GM21717 (cell line): Measurements from ENCODE around the gene WDR45.
A peak's percentile ranks its signal among the peaks of the same experiment; 100 is the strongest.

Source experiments
- ATAC-seq: cut with Tn5 transposase; IDR thresholded peaks from one replicate; pipeline ENCODE4 v1.9.1; 2021; ENCODE audit warnings: mild to moderate bottlenecking, moderate library complexity; ENCODE audit not compliant: unreplicated experiment

The WDR45 gene

DNA sequence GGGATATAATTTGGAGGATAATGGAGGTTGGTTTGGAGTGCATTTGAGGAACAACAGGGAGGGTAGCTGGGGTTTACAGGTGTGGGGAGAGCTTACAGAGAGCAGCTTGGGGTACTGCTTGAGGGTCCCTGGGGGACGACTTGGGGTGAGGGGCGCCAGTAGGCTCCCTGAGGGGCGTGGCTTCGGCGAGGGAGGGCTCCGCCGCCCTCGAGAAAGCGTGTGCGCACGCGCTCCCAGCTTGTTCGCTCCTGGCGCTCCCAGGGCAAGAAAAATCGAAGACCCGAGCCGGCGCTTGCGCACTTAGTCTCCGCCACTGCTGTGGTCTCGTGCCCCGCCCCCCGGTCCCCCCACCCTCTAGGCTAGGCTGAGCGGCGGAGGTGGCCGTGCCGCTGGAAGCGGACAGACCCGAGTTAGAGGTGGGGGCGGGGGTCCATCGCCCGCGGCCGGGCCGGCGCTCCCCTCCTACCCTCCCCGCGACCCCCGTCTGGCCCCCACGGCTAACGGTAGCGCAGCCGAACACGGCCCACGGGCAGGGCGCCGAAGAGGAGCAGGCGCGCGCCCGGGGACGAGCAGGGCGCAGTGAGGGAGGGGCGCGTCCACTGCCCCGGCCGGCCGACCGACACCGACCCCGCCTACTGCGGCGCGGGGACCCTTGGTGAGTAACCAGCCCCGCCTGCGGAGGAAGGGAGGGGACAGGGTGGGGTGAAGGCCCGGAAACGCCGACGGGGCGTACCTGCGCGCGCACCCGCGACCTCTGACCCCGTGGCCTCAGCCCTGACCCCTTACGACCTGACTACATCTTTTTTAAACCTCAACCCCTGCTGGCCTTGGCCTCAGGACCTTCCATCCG, 26.2 kb downstream of the WDR45 start:
- no peak for ATAC-seq

- no peak for ATAC-seq
These were observed 35.8 kb downstream of the WDR45 start for GRCh38 chrX:49043987-49044281.

DNA sequence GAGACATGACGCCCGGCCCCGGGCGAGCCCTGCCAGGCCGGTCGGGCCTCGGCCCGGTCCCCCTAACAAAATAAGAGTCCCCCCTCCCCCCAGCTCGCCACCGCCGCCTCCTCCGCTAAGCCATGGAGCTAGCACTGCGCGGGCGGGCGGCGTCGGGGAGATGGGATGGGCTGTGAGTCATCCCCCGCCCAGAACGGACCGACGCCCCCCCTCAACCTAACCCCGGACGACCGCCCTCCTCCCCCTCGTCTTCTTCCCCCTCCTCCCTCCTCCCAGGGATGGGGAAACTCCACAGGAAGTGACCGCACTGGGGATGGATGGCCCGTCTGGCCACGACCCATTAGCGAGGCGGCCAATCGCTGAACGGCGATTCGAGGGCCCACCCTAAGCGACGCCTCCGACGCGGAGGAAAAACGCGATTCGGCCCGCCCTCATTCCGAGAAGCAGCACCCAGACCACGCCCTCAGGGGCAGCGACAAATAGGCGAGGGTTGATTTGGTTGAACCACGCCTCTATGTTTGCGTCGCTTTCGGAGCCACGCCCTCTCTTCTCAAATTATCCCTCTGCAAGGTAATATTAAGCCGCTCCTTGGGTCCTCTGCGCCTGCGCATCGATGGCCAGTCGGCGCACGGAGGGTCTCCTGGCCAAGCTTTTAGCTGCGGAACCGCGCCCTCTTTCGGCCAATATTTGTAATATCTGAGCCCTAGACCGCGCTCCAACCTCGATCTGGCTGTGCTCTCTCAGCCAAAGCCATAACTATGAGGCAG, 36.3 kb downstream of the WDR45 start, which contains the start of gene TFE3:
Gene TFE3 (minus strand): TSS at position 138 of the 767 bp plus-strand sequence. CDS start 131 bp downstream, at position 7.
- ATAC-seq, result peak; percentile 78

- peak; percentile 15 for ATAC-seq
These were observed 37.0 kb downstream of the WDR45 start for GRCh38 chrX:49042581-49043219.

DNA sequence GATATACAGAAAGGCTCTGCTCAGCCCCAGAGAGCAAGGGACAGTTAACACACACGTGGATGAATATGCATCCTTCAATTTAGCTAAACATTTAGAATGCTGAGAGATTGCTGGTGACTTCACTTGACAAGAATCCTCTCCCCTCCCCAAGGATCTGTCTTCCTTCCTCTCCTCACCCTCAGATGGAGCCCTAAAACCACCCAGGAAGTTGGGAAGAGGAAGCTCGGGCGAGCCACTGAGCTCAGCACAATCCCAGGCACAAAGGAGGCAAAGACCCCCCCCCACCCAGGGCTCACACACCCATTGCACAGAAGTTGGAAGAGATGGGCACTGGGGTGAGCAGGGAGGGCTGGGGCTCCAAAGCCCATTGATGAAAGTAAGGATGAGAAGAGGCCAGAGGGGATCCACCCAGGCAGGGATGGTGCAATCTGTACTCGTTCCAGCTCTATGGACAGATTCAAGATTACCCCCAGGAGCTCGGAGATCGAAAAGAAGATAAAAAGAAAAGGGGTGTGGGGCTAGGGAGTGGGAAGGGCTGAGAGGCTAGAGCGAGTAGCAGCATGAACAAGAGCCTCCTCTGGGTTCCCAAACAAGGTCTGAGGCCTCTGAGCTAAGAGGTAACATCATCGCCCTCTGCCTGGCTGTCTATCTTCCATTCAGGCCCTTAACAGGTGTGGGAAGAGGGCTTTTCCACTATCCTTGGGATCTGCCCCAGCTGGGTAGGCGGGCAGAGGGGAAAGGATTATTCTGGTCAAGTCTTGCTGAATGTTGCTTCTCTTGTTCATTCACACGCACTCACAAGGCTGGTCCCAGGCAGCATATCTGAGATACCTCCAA, 37.7 kb downstream of the WDR45 start:
- ATAC-seq, result no peak

- ATAC-seq, result no peak
These were observed 39.2 kb downstream of the WDR45 start for GRCh38 chrX:49040376-49040955.

DNA sequence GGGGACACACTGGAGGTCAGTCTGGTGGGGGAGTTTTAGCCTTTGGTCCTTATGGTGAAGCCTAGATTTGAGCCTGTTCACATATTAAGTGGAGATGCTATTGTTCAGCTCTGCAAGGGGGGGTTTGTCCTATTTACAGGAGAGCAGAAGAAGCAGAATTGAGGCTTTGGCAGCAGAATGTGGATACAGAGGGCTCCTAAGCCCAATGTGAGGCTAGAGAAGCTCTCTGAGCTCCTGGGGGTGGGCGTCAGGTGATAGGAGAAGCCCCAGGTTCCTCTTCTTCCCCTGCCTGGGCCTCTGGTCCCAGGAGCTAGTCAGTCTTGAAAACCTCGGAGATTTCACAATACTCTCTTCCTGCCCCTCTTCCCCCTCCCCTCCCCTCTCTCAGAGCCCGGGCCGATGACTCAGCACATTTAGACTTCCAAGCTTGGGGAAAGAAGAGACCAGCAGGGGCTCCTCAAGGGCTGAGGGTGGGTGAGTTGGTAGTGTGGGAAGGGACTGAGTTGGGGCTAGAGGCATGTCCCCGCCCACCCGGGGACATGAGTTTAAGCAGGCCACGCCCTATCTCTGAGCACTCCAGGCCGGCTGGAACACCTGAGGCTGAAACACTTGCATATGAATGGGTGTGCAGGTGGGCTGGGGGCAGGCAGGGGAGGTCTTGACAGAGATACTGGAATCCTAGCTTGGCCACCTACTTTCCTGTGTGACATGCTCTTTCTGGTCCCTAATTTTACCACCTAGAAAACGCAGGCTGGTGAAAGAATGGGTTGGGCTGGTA, 39.9 kb downstream of the WDR45 start:
- ATAC-seq, result no peak

DNA sequence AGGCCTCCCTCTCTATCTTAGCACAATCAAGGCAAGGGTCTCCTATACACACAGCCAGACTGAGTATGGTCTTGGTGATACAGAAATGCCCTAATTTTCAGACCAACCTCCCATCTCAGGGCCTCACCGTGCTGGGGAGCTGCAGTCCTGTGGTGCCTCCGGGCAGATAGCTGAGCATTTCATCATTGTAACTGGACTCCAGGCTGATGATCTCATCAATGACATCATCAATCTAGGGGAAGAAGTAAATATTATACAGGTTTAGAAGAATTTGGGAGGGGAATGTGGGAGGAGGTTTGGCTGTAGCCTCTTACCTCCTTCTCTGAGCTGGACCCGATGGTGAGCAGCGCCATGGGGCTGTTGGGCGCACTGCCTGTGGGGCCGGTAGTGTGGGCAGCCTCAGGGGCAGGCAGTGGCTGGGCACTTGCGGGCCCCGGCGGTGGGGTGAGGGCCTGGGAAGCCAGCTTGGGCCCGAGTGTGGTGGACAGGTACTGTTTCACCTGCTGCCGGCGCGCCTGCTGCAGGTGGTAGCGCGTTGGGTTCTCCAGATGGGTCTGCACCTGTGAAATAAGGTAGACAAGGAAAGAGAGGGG, 41.7 kb downstream of the WDR45 start:
- no peak for ATAC-seq

DNA sequence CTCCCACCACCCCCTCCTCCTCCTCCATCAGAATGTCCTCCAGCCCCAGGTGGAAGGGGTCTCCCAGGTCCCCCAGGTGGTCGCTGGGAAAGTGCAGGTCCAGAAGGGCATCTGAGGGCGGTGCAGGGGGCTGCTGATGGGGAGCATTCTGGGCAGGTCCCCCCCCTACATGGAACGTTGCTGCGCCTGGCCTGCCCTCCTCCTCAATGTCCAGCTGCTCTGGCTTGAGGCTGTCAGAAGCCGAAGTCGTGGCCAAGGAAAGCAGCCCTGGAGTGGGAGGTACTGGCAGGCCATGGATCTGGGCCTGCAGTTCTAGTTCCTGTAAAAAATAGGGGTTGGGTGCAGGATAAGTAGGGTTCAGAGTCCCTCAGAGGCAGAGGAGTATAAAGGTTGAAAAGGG, 49.4 kb downstream of the WDR45 start:
- ATAC-seq, result no peak

DNA sequence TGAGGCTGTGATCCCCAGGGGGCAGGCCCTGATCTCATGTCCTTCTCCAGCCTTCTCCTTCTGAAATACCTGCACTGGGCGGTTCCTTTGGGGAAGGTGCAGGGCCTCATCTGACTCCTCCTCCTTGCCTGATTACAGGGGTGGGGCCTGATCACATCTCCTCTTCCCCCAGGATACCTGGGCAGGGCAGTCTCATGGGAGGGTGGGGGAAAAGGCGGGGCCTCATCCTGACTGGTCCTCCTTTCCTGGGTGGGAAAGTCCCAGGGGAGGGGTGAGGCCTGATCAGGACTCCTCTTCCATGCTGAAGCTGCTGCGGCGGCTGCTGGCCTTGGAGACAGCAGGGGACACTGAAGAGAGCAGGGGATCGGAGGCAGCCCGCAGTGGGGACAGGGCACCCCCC, 49.8 kb downstream of the WDR45 start:
- no peak for ATAC-seq
